ENCODE data around the gene WBP2NL.
A peak's percentile ranks its signal among the peaks of the same experiment; 100 is the strongest.

The WBP2NL gene

GRCh38 chr22:41991111-41991510 lies 7.5 kb upstream of the WBP2NL start:
- no peaks in the 10 kb centered on the region for H3K36me3 Mint-ChIP-seq (ENCODE audit: insufficient read depth)
- no peak for DNase-seq
- peaks cover 20 to 39% of the 10 kb centered on the region in 2 donors for H3K27me3 Mint-ChIP-seq
- H3K27ac Mint-ChIP-seq = no peak overlapping the region
- H3K4me3 Mint-ChIP-seq = no peak overlapping the region
- H3K4me1 Mint-ChIP-seq (ENCODE audit: low read depth in 2 of 2) = no peaks in the 10 kb centered on the region
- ATAC-seq (replicated peaks) = no peak
- no peaks in the 10 kb centered on the region for H3K9me3 Mint-ChIP-seq

- no peak overlapping the region for H3K27ac Mint-ChIP-seq
- peaks cover 20 to 47% of the 10 kb centered on the region in 2 donors for H3K27me3 Mint-ChIP-seq
- DNase-seq (no peak), ATAC-seq (replicated peaks) (no peak)
- no peaks in the 10 kb centered on the region for H3K9me3 Mint-ChIP-seq
- no peak overlapping the region for H3K4me3 Mint-ChIP-seq
- H3K36me3 Mint-ChIP-seq (ENCODE audit: insufficient read depth) = no peaks in the 10 kb centered on the region
- H3K4me1 Mint-ChIP-seq (ENCODE audit: low read depth in 2 of 2) = peaks cover 0 to under 1% of the 10 kb centered on the region in 2 donors
These were observed 6.1 kb upstream of the WBP2NL start for GRCh38 chr22:41992496-41992895.

GRCh38 chr22:41995211-41995610 lies 3.4 kb upstream of the WBP2NL start:
- no peak for DNase-seq
- Mint-ChIP-seq H3K36me3 (ENCODE audit: insufficient read depth) (peaks cover 4% of the 10 kb centered on the region), H3K9me3 (peaks cover 0 to 1% of the 10 kb centered on the region in 2 donors), H3K27ac (no peak overlapping the region), H3K4me1 (ENCODE audit: low read depth in 2 of 2) (peaks cover 11 to 22% of the 10 kb centered on the region in 2 donors), H3K4me3 (no peak overlapping the region), H3K27me3 (peaks cover 20 to 44% of the 10 kb centered on the region in 2 donors)
- no peak for ATAC-seq (replicated peaks)

GRCh38 chr22:41996826-41997225 lies 1.8 kb upstream of the WBP2NL start:
- Mint-ChIP-seq H3K27me3 (peaks cover 14 to 34% of the 10 kb centered on the region in 2 donors), H3K4me3 (no peak overlapping the region), H3K9me3 (peaks cover 0 to 1% of the 10 kb centered on the region in 2 donors), H3K4me1 (ENCODE audit: low read depth in 2 of 2) (peaks cover 11 to 22% of the 10 kb centered on the region in 2 donors), H3K27ac (no peak overlapping the region), H3K36me3 (ENCODE audit: insufficient read depth) (peaks cover 4% of the 10 kb centered on the region)
- DNase-seq (no peak), ATAC-seq (replicated peaks) (no peak)

GRCh38 chr22:42000466-42000865 lies 1.9 kb downstream of the WBP2NL start:
- Mint-ChIP-seq H3K4me3 (peak overlapping the region in 1 of 2 donors; percentile 86), H3K27ac (no peak overlapping the region)
- no peak for ATAC-seq (replicated peaks)

GRCh38 chr22:42001121-42001520 lies 2.5 kb downstream of the WBP2NL start:
- Mint-ChIP-seq H3K9me3 (peaks cover 0 to 1% of the 10 kb centered on the region in 2 donors), H3K4me3 (no peak overlapping the region), H3K4me1 (ENCODE audit: low read depth in 2 of 2) (peaks cover 11 to 22% of the 10 kb centered on the region in 2 donors), H3K36me3 (ENCODE audit: insufficient read depth) (peaks cover 4% of the 10 kb centered on the region), H3K27ac (no peak overlapping the region), H3K27me3 (peaks cover 0 to 18% of the 10 kb centered on the region in 2 donors)
- no peak for DNase-seq
- no peak for ATAC-seq (replicated peaks)

More at GRCh38 chr22:42000466-42000865, 1.9 kb downstream of the WBP2NL start:
- no peak for DNase-seq
- peaks cover 0 to 18% of the 10 kb centered on the region in 2 donors for H3K27me3 Mint-ChIP-seq
- H3K9me3 Mint-ChIP-seq = peaks cover 0 to 1% of the 10 kb centered on the region in 2 donors
- peaks cover 4% of the 10 kb centered on the region for H3K36me3 Mint-ChIP-seq (ENCODE audit: insufficient read depth)
- H3K4me1 Mint-ChIP-seq (ENCODE audit: low read depth in 2 of 2) = peaks cover 11 to 22% of the 10 kb centered on the region in 2 donors

GRCh38 chr22:42001706-42002105 lies 3.1 kb downstream of the WBP2NL start:
- no peak overlapping the region for H3K4me3 Mint-ChIP-seq
- ATAC-seq (replicated peaks) (no peak), DNase-seq (no peak)
- H3K27me3 Mint-ChIP-seq = peaks cover 0 to 16% of the 10 kb centered on the region in 2 donors
- peaks cover 0 to 1% of the 10 kb centered on the region in 2 donors for H3K9me3 Mint-ChIP-seq
- H3K4me1 Mint-ChIP-seq (ENCODE audit: low read depth in 2 of 2) = peaks cover 11 to 22% of the 10 kb centered on the region in 2 donors
- peaks cover 4% of the 10 kb centered on the region for H3K36me3 Mint-ChIP-seq (ENCODE audit: insufficient read depth)
- no peak overlapping the region for H3K27ac Mint-ChIP-seq

GRCh38 chr22:42007922-42008321 lies 9.3 kb downstream of the WBP2NL start:
- no peaks in the 10 kb centered on the region for H3K36me3 Mint-ChIP-seq (ENCODE audit: insufficient read depth)
- peaks cover 0 to 3% of the 10 kb centered on the region in 2 donors for H3K9me3 Mint-ChIP-seq
- no peaks in the 10 kb centered on the region for H3K27me3 Mint-ChIP-seq
- DNase-seq = no peak
- no peak overlapping the region for H3K27ac Mint-ChIP-seq
- ATAC-seq (replicated peaks) = no peak
- no peak overlapping the region for H3K4me3 Mint-ChIP-seq
- H3K4me1 Mint-ChIP-seq (ENCODE audit: low read depth in 2 of 2) = no peaks in the 10 kb centered on the region

GRCh38 chr22:42010778-42011177 lies 12.2 kb downstream of the WBP2NL start:
- no peak overlapping the region for H3K27ac Mint-ChIP-seq
- H3K4me1 Mint-ChIP-seq (ENCODE audit: low read depth in 2 of 2) = no peaks in the 10 kb centered on the region
- DNase-seq (no peak), ATAC-seq (replicated peaks) (no peak)
- peaks cover 0 to 3% of the 10 kb centered on the region in 2 donors for H3K9me3 Mint-ChIP-seq
- no peak overlapping the region for H3K4me3 Mint-ChIP-seq
- H3K36me3 Mint-ChIP-seq (ENCODE audit: insufficient read depth) = no peaks in the 10 kb centered on the region
- peaks cover 10 to 15% of the 10 kb centered on the region in 2 donors for H3K27me3 Mint-ChIP-seq

- DNase-seq = no peak
- Mint-ChIP-seq H3K9me3 (peaks cover 0 to 3% of the 10 kb centered on the region in 2 donors), H3K27me3 (peaks cover 23 to 36% of the 10 kb centered on the region in 2 donors), H3K4me3 (no peak overlapping the region), H3K4me1 (ENCODE audit: low read depth in 2 of 2) (no peaks in the 10 kb centered on the region), H3K36me3 (ENCODE audit: insufficient read depth) (no peaks in the 10 kb centered on the region), H3K27ac (no peak overlapping the region)
- no peak for ATAC-seq (replicated peaks)
These were observed 14.8 kb downstream of the WBP2NL start for GRCh38 chr22:42013385-42013784.

GRCh38 chr22:42016111-42016510 lies 17.5 kb downstream of the WBP2NL start:
- H3K27ac Mint-ChIP-seq = no peak overlapping the region
- no peaks in the 10 kb centered on the region for H3K4me1 Mint-ChIP-seq (ENCODE audit: low read depth in 2 of 2)
- H3K36me3 Mint-ChIP-seq (ENCODE audit: insufficient read depth) = no peaks in the 10 kb centered on the region
- peaks cover 23 to 50% of the 10 kb centered on the region in 2 donors for H3K27me3 Mint-ChIP-seq
- H3K9me3 Mint-ChIP-seq = no peaks in the 10 kb centered on the region
- no peak for DNase-seq
- H3K4me3 Mint-ChIP-seq = no peak overlapping the region
- ATAC-seq (replicated peaks) = no peak

GRCh38 chr22:42018224-42018623 lies 19.6 kb downstream of the WBP2NL start:
- Mint-ChIP-seq H3K36me3 (ENCODE audit: insufficient read depth) (no peaks in the 10 kb centered on the region), H3K9me3 (no peaks in the 10 kb centered on the region), H3K4me1 (ENCODE audit: low read depth in 2 of 2) (peaks cover 0 to 6% of the 10 kb centered on the region in 2 donors), H3K27me3 (peaks cover 23 to 50% of the 10 kb centered on the region in 2 donors), H3K27ac (no peak overlapping the region), H3K4me3 (no peak overlapping the region)
- ATAC-seq (replicated peaks) (no peak), DNase-seq (no peak)

GRCh38 chr22:42021571-42021970 lies 23.0 kb downstream of the WBP2NL start:
- H3K27ac Mint-ChIP-seq = peak overlapping the region in 1 of 2 donors; percentile 75
- no peak overlapping the region for H3K4me3 Mint-ChIP-seq
- H3K9me3 Mint-ChIP-seq = no peaks in the 10 kb centered on the region
- H3K4me1 Mint-ChIP-seq (ENCODE audit: low read depth in 2 of 2) = peaks cover 0 to 6% of the 10 kb centered on the region in 2 donors
- DNase-seq (no peak), ATAC-seq (replicated peaks) (no peak)
- H3K36me3 Mint-ChIP-seq (ENCODE audit: insufficient read depth) = no peaks in the 10 kb centered on the region
- H3K27me3 Mint-ChIP-seq = peaks cover 10 to 31% of the 10 kb centered on the region in 2 donors

GRCh38 chr22:42022162-42022847 lies 23.7 kb downstream of the WBP2NL start:
- Mint-ChIP-seq H3K4me1 (ENCODE audit: low read depth in 2 of 2) (peaks cover 0 to 6% of the 10 kb centered on the region in 2 donors), H3K4me3 (no peak overlapping the region), H3K27me3 (peaks cover 3 to 24% of the 10 kb centered on the region in 2 donors), H3K9me3 (no peaks in the 10 kb centered on the region), H3K36me3 (ENCODE audit: insufficient read depth) (no peaks in the 10 kb centered on the region), H3K27ac (peak overlapping the region in 1 of 2 donors; percentile 75)
- DNase-seq = no peak
- no peak for ATAC-seq (replicated peaks)

All from effector memory CD8-positive, alpha-beta T cell (primary cell).